Stimulated activated CD4-positive, alpha-beta T cell treated with anti-CD3 and anti-CD28 coated beads, Interleukin-12 subunit alpha, Interleukin-12 subunit beta, amount 100 ng/mL, for 48 hours (primary cell): ENCODE results near the gene GJB6.
"Not testable (repeated sequence)": the region's sequence is repeated elsewhere in the genome, so short reads cannot be mapped to it uniquely, and the experiment has no call there.

ENCODE experiments used
- DNase-seq, 3 donors: peaks; one replicate each; pipeline ENCODE4 v3.0.0-alpha.2; 2020; ENCODE audit warnings: low read depth in 2 of 3, low spot score in 1 of 3

GJB6 gene

GRCh38 chr13:20231839-20232555, at the start of gene GJB6:
TSS of gene GJB6 (minus strand) at chr13:20232319. CDS start at chr13:20223480, 8,839 bp downstream.
- DNase-seq: peak in 1 of 3 donors; percentile 4

- DNase-seq: not testable (repeated sequence)
Measured at GRCh38 chr13:20276901-20277300, 44.8 kb upstream of the GJB6 start.

GRCh38 chr13:20274466-20274865, 42.3 kb upstream of the GJB6 start:
- no peak for DNase-seq

GRCh38 chr13:20272588-20273171, 40.6 kb upstream of the GJB6 start:
- no peak for DNase-seq

GRCh38 chr13:20272104-20272503, 40.0 kb upstream of the GJB6 start:
- no peak for DNase-seq

GRCh38 chr13:20271441-20271840, 39.3 kb upstream of the GJB6 start:
- DNase-seq: no peak

GRCh38 chr13:20270163-20270865, 38.2 kb upstream of the GJB6 start:
- DNase-seq: no peak

GRCh38 chr13:20264271-20265018, 32.3 kb upstream of the GJB6 start:
- no peak for DNase-seq

GRCh38 chr13:20263393-20264044, 31.4 kb upstream of the GJB6 start:
- no peak for DNase-seq

GRCh38 chr13:20258963-20259288, 26.8 kb upstream of the GJB6 start:
- DNase-seq: no peak

- DNase-seq: no peak
Measured at GRCh38 chr13:20258208-20258962, 26.3 kb upstream of the GJB6 start.

- no peak for DNase-seq
Measured at GRCh38 chr13:20254076-20254475, 22.0 kb upstream of the GJB6 start.

GRCh38 chr13:20249913-20250312, 17.8 kb upstream of the GJB6 start:
- no peak for DNase-seq

- no peak for DNase-seq
Measured at GRCh38 chr13:20247963-20248362, 15.8 kb upstream of the GJB6 start.

GRCh38 chr13:20247403-20247802, 15.3 kb upstream of the GJB6 start:
- DNase-seq: no peak

GRCh38 chr13:20241593-20241992, 9.5 kb upstream of the GJB6 start:
- DNase-seq: no peak

- DNase-seq: no peak
Measured at GRCh38 chr13:20239748-20240147, 7.6 kb upstream of the GJB6 start.

GRCh38 chr13:20232556-20233277, 598 bp upstream of the GJB6 start:
- no peak for DNase-seq

GRCh38 chr13:20230913-20231838, 943 bp downstream of the GJB6 start:
- DNase-seq: no peak
